ENCODE results near the gene PPP2R5B.

The PPP2R5B gene

DNA sequence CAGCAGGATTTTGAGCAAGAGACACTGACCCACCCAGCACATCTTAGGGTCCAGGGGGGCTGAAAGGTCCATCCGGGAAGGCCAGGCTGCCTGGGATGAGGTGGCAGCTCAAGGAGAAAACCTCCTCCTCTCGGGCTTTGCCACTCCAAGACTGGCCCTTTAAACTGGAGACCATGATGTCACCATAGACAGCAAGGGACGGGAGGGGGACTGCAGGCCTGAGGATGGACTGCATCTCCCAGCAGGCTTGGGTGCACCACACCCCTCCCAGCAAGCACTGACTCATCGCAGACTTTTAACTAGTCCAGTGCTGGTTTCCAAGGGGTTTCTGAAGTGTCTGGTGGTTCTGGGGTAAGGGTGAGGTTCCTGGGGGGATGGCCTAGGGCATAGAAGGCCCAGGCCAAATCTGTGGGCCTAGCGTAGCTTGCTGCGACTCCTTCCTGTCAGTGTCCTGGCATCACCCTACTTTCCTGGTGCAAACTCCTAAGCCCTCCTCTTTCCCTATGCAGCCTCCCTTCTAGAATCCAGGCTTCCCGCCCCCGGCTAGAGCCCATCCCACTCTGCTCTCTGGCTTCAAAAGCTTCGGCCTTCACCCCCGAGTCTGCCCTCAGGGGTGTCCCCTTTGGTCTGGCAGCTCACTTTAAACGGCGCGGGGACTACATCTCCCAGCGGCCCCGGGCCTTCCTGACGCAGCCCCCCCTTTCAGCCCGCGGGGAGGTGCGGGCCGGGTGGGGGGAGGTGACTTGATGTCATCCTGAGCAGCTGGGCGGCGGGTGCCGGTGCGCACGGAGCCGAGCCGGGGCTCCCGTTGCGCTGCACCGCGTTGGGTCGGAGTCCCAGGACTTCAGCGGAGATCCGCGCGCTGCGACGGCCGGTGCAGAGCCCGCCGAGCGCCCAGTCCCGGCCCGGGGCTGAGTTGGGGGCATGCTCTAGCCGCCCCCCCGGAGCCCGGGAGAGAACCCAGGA is at the start of gene PPP2R5B:
Gene PPP2R5B (plus strand): TSS at position 746 of the 966 bp plus-strand sequence. CDS start 1,046 bp downstream, outside the sequence.
- TF ChIP-seq, protein P1, sequence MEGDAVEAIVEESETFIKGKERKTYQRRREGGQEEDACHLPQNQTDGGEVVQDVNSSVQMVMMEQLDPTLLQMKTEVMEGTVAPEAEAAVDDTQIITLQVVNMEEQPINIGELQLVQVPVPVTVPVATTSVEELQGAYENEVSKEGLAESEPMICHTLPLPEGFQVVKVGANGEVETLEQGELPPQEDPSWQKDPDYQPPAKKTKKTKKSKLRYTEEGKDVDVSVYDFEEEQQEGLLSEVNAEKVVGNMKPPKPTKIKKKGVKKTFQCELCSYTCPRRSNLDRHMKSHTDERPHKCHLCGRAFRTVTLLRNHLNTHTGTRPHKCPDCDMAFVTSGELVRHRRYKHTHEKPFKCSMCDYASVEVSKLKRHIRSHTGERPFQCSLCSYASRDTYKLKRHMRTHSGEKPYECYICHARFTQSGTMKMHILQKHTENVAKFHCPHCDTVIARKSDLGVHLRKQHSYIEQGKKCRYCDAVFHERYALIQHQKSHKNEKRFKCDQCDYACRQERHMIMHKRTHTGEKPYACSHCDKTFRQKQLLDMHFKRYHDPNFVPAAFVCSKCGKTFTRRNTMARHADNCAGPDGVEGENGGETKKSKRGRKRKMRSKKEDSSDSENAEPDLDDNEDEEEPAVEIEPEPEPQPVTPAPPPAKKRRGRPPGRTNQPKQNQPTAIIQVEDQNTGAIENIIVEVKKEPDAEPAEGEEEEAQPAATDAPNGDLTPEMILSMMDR (IDR thresholded peaks at IDR 0.05; ENCODE audit: insufficient read depth, missing control alignments) = no peak
- peak; percentile 77 for FAIRE-seq

DNA sequence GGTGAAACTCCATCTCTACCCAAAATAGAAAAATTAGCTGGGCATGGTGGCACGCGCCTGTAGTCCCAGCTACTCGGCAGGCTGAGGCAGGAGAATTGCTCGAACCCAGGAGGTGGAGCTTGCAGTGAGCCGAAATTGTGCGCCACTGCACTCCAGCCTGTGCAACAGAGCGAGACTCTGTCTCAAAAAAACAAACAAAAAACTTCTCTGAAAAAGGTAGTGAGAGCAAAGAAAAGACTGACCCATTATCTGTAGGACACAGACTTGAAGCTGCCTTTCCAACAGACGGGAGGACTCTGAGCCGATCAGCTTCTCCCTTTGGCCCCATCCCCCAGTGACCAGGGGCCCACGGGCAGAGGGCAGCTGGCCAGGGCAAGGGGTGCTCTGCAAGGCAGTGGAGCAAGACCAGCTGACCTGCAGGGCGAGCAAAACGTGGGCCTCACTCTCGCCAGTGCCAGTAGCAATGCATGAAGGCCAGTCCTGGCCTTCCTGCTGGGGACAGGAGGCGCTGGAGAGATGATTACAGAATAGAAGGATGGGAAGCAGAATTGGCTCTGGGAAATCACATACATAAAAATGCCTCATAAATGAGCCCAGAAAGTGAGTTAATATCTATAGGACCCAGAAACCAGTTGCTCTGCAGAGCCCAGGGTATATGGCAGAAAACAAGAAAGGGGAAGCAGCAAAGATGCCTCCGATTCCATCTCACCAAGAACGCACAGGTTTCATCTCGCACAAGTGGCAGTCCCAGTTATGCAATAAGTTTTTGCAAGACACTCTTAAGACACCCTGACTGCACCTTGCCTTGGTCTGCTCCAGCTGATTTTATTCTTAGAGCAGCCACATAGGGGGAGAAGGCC is 48.9 kb upstream of the PPP2R5B start:
- TF ChIP-seq, protein P1 (IDR thresholded peaks at IDR 0.05; ENCODE audit: insufficient read depth, missing control alignments) = no peak
- FAIRE-seq (no peak), DNase-seq (ENCODE audit: insufficient read length, low spot score) (no peak)

More for the DNA sequence above, at the start of gene PPP2R5B:
- peak; percentile 98 for DNase-seq (ENCODE audit: insufficient read length, low spot score)

DNA sequence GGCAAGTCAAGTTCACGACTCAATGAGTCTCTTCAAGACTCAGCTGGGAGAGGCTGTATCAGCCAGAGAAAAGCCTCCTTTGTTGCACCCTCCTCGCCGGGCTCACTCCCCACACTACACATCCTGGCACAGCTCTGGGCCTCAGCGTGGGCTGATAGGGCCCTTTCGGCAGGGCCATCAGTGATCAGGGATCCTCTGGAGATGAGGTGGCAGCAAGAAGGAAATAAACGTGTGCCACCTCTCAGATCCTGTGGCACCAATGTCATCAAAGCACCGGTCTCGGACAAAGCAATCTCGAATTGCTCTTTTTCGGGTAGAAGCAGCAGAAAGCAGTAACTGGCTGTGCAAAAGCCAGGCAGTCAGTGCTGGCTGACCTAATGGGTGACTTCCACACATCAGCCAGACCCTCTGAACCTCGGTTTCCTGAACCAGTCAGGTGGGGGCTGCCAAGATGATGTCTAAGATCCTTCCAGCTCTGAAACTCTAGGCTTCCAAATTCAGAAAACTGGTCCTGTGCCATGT is 48.2 kb upstream of the PPP2R5B start:
- TF ChIP-seq, protein P1 (IDR thresholded peaks at IDR 0.05; ENCODE audit: insufficient read depth, missing control alignments) = no peak
- FAIRE-seq (no peak), DNase-seq (ENCODE audit: insufficient read length, low spot score) (no peak)

DNA sequence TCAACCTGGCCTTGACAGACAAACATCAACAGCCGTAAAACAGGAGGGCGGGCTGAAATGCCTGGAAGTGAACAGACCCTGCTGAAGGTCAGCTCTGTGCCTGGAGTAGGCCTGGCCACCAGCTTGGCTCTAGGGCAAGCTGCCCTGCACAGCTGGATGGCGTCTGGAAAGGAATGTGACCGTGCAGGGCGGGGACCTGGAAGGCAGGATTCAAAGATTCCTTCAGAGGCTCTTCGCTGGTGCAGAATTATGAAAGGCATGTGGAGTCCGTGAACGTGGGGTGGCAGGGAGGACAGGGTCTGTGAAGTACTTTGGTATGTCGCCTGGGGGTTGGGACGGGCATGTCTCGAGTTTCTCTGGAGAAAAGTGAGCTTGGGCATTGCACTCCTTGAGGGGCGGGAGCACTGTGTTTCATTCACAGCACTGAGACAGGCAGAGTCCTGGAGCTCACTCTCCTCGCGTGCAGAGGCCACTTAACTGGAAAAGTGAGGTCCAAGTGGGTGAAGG is 47.6 kb upstream of the PPP2R5B start:
- TF ChIP-seq, protein P1 (IDR thresholded peaks at IDR 0.05; ENCODE audit: insufficient read depth, missing control alignments) = no peak
- FAIRE-seq (no peak), DNase-seq (ENCODE audit: insufficient read length, low spot score) (no peak)

DNA sequence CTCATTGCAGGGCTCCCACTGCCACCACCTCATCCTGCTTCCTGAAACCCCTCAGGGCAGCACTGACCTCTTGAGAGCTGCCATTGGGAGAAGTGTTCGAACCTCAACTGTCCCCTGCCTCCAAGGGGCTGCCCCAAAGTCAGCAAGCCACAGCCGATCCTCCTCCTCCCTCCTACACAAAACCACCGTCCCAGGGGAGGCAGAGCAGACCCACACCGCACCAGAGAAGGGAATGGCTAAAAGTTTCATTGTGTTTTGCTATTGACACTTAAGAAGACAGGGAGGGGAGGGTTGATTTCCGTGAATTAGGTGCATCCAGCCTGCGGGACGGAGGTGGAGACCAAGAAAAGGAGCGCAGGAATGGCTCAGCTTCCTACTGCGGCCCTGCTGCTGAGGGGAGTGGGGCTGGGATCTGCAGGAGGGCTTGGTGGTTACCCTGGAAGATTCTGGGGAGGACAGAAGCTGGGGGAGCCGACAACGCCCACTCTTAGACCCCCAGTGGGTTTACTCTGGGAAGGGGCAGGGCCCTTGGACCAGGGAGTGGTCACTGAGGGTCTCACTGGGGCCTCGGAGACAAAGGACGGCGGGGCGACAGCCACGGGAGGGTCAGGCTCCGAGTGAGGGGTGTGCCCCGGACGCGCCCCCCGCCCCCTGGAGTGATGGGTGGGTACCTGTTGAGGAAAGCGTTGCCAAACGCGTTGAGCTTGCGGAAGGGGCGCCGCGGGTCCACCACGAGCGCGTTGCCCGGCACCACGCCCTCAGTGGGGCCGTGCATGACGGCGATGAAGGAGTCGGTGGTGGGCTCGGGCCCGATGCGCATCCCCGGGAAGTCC is 46.9 kb upstream of the PPP2R5B start:
- no peak for FAIRE-seq
- no peak for DNase-seq (ENCODE audit: insufficient read length, low spot score)
- TF ChIP-seq, protein P1 (IDR thresholded peaks at IDR 0.05; ENCODE audit: insufficient read depth, missing control alignments) = no peak

DNA sequence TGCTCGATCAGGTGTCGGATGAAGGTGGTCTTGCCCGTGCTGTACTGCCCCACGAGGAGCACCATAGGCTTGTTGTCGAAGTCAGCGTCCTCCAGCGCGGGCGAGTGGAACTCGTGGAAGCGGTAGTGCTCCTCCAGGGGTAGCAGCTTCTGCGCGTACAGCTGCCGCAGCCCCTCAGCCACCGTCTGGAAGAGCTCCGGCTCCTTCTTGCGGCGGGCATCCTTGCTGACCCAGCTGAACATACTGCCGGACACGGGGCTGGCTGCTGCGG is 46.3 kb upstream of the PPP2R5B start:
- FAIRE-seq (no peak), DNase-seq (ENCODE audit: insufficient read length, low spot score) (no peak)
- TF ChIP-seq, protein P1 (IDR thresholded peaks at IDR 0.05; ENCODE audit: insufficient read depth, missing control alignments) = no peak

All from D721Med (cell line).